ENCODE data around the gene GALNT9.
"Not testable (repeated sequence)": the region's sequence is repeated elsewhere in the genome, so short reads cannot be mapped to it uniquely, and the experiment has no call there.

The GALNT9 gene

GRCh38 chr12:132267873-132268272, 61.5 kb downstream of the GALNT9 start:
- no peak for DNase-seq (ENCODE audit: low read depth in 2 of 2, low spot score in 1 of 2)

- no peak for DNase-seq (ENCODE audit: low read depth in 2 of 2, low spot score in 1 of 2)
These were observed 62.6 kb downstream of the GALNT9 start for GRCh38 chr12:132266802-132267201.

- DNase-seq (ENCODE audit: low read depth in 2 of 2, low spot score in 1 of 2): no peak
These were observed 63.0 kb downstream of the GALNT9 start for GRCh38 chr12:132266370-132266769.

- DNase-seq (ENCODE audit: low read depth in 2 of 2, low spot score in 1 of 2): not testable (repeated sequence)
These were observed 63.6 kb downstream of the GALNT9 start for GRCh38 chr12:132265822-132266221.

GRCh38 chr12:132265056-132265800, 64.2 kb downstream of the GALNT9 start:
- no peak for DNase-seq (ENCODE audit: low read depth in 2 of 2, low spot score in 1 of 2)

GRCh38 chr12:132264086-132265010, 65.0 kb downstream of the GALNT9 start:
- no peak for DNase-seq (ENCODE audit: low read depth in 2 of 2, low spot score in 1 of 2)

GRCh38 chr12:132263451-132264049, 65.8 kb downstream of the GALNT9 start:
- no peak for DNase-seq (ENCODE audit: low read depth in 2 of 2, low spot score in 1 of 2)

- no peak for DNase-seq (ENCODE audit: low read depth in 2 of 2, low spot score in 1 of 2)
These were observed 66.4 kb downstream of the GALNT9 start for GRCh38 chr12:132263061-132263360.

GRCh38 chr12:132262256-132263060, 66.9 kb downstream of the GALNT9 start:
- DNase-seq (ENCODE audit: low read depth in 2 of 2, low spot score in 1 of 2): no peak

GRCh38 chr12:132261328-132262138, 67.9 kb downstream of the GALNT9 start:
- DNase-seq (ENCODE audit: low read depth in 2 of 2, low spot score in 1 of 2): no peak

GRCh38 chr12:132260721-132261120, 68.7 kb downstream of the GALNT9 start:
- DNase-seq (ENCODE audit: low read depth in 2 of 2, low spot score in 1 of 2): no peak

GRCh38 chr12:132259872-132260695, 69.3 kb downstream of the GALNT9 start:
- DNase-seq (ENCODE audit: low read depth in 2 of 2, low spot score in 1 of 2): no peak

GRCh38 chr12:132259364-132259871, 70.0 kb downstream of the GALNT9 start:
- DNase-seq (ENCODE audit: low read depth in 2 of 2, low spot score in 1 of 2): no peak

GRCh38 chr12:132258543-132258942, 70.8 kb downstream of the GALNT9 start:
- no peak for DNase-seq (ENCODE audit: low read depth in 2 of 2, low spot score in 1 of 2)

GRCh38 chr12:132257955-132258490, 71.4 kb downstream of the GALNT9 start:
- DNase-seq (ENCODE audit: low read depth in 2 of 2, low spot score in 1 of 2): no peak

- DNase-seq (ENCODE audit: low read depth in 2 of 2, low spot score in 1 of 2): no peak
These were observed 72.0 kb downstream of the GALNT9 start for GRCh38 chr12:132257206-132257954.

- DNase-seq (ENCODE audit: low read depth in 2 of 2, low spot score in 1 of 2): no peak
These were observed 72.7 kb downstream of the GALNT9 start for GRCh38 chr12:132256646-132257045.

- DNase-seq (ENCODE audit: low read depth in 2 of 2, low spot score in 1 of 2): no peak
These were observed 73.7 kb downstream of the GALNT9 start for GRCh38 chr12:132255642-132256041.
